Right lung (tissue), 5 donors: ENCODE results near the gene MRGPRX3. TPM values are rescaled to one million over a fixed set of nuclear protein-coding genes. Genes with fewer than 3 reads are reported as not detected.

ENCODE experiments used
- DNase-seq, 2 donors: peaks; one replicate each; pipeline ENCODE4 v3.0.0-alpha.2; 2013
- polyA plus RNA-seq, 5 donors: library from polyadenylated mRNA; unstranded; fragments of 120-200 nt; gene quantifications; one replicate each; pipeline versions ENCODE4 v1.2.1 to v1.2.3, GENCODE V29; 2013; ENCODE audit warnings: inconsistent platforms in 1 of 5, low replicate concordance in 1 of 5; ENCODE audit not compliant: insufficient read length in 5 of 5, insufficient read depth in 1 of 5

Gene MRGPRX3
- polyA plus RNA-seq, 5 donors = not detected

DNA sequence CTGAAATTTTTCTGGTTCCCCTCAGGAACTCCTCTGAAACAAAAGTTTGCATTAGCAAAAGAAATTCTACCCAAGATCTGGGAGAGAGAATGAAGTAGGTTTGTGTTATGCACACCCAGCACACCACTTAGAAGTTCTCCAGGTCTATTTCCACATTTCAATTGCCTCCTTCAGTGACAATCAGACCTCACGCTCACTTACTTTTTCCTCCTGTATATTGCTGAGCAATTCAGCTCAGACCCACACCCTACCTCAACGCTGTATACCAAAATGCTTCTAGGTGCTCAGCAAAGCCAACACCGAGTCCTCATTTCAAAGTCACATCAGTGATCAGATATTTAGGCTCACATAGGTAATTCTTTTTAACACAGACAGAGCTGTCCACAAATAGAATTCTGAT lies 19.2 kb downstream of the MRGPRX3 start:
- no peak for DNase-seq

DNA sequence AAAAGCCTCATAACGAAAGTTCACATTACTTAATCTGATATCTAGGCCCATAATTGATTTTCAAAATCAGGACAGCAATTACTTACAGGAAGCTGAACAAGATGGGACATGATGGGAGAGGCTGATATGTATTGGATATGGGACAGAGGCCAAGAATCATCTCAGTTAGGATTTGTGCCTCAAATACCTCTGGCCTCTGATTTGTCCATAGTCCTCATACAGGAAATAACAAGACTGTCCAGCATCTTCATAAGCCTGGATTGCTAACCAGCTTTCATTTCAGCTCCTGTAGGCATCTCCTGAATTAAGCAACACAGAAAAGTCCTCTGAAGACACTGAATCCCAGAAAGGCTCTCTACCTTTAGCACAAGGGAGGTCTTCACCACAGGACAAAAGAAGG lies 36.0 kb downstream of the MRGPRX3 start:
- no peak for DNase-seq

DNA sequence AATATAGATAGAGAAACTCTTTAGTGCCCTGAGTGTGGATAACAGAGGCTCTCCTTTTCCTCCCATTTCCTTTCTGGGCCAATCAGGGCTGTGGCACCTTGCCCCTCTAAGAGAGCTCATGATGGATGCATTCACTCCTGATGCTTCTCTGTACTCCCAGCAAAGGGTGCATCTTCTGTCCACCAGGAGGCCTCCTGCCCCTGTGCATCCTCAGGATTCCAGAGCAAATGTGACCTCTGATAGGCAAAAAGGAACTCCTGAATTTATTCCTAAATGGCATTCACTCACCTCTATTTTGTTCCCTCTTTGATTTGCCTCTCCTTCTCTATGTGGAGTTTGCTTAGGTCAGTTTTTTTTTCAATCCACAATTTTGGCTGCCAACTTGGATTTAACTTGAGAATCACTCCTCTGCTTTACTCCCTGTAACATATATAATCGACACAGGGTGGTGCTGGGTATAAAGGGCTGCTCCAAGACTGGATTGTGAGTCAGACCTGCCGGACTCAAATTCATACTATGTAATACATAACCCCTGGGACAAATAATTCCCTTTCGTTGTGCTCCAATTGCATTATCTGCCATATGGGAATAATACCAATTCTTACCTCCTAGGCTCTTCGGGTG lies 39.1 kb downstream of the MRGPRX3 start:
- no peak for DNase-seq

DNA sequence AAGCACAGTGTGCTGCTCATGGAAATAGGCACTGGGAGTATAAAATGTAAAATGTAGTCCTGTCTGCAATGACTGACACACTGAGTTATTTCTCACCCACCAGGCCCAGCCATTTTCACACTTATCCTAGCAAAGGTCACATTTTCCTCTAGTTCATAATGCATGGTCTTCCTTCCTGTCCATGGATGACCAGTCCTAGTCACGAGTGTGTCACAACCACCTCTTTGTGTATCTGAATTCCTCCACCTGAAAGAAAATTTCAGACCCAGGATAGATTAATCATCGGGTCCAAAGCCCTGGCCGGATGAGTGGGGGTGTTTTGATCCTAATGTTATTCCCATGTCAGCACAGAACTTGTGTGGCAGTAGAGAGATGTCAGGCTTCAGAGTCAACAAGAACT lies 40.3 kb downstream of the MRGPRX3 start, which contains the start of gene MRGPRX4:
TSS of gene MRGPRX4 (plus strand) at position 172 of the 400 bp plus-strand sequence. CDS start 420 bp downstream, outside the sequence.
- no peak for DNase-seq

DNA sequence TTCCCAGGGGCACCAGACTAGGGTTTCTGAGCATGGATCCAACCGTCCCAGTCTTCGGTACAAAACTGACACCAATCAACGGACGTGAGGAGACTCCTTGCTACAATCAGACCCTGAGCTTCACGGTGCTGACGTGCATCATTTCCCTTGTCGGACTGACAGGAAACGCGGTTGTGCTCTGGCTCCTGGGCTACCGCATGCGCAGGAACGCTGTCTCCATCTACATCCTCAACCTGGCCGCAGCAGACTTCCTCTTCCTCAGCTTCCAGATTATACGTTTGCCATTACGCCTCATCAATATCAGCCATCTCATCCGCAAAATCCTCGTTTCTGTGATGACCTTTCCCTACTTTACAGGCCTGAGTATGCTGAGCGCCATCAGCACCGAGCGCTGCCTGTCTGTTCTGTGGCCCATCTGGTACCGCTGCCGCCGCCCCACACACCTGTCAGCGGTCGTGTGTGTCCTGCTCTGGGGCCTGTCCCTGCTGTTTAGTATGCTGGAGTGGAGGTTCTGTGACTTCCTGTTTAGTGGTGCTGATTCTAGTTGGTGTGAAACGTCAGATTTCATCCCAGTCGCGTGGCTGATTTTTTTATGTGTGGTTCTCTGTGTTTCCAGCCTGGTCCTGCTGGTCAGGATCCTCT lies 41.0 kb downstream of the MRGPRX3 start:
- no peak for DNase-seq

Other genes starting within 250 kb of the MRGPRX3 start
- 10 to 100 TPM; 16.1 to 20.6 (median 17.9) TPM for gene SERGEF, start 119.5 kb upstream of the MRGPRX3 start, polyA plus RNA-seq
- 1 to 10 TPM; 1.3 to 2.8 (median 2.4) TPM for gene TPH1, start 86.3 kb upstream of the MRGPRX3 start, polyA plus RNA-seq
- gene SAAL1, start 26.5 kb upstream of the MRGPRX3 start, polyA plus RNA-seq = 10 to 100 TPM; 29.5 to 44.7 (median 37.5) TPM
- not detected for gene MRGPRX4, start 40.3 kb downstream of the MRGPRX3 start, polyA plus RNA-seq
- under 1 TPM in 1 of 5 donors, not detected in 4; 0.25 TPM for gene SAA4, start 104.2 kb downstream of the MRGPRX3 start, polyA plus RNA-seq
- under 1 TPM in 3 of 5 donors, not detected in 2; 0.10 to 0.24 (median 0.18) TPM for gene SAA2, start 116.1 kb downstream of the MRGPRX3 start, polyA plus RNA-seq
- gene SAA1, start 133.7 kb downstream of the MRGPRX3 start, polyA plus RNA-seq = not detected
- gene HPS5, start 189.6 kb downstream of the MRGPRX3 start, polyA plus RNA-seq = 10 to 100 TPM; 14.9 to 26.9 (median 21.6) TPM
- gene GTF2H1, start 190.0 kb downstream of the MRGPRX3 start, polyA plus RNA-seq = 10 to 100 TPM; 48.3 to 76.9 (median 68.6) TPM